ENCODE data around the gene EXOC3L2. TPM values are rescaled to one million over a fixed set of nuclear protein-coding genes. Genes with fewer than 3 reads are reported as not detected.

EXOC3L2 gene
- total RNA-seq, 2 experiments from 2014 or later, result not detected

GRCh38 chr19:45171211-45171623 is 74.0 kb downstream of the EXOC3L2 start:
- H3K9me3 Mint-ChIP-seq, result no peaks in the 10 kb centered on the region
- CTCF ChIA-PET, result interaction anchor here (0.8 kb wide), 1 partner anchor 111 kb away, joined by 3 read pairs; no protein-coding TSS in a partner anchor
- peak; percentile 91 for ATAC-seq
- H3K36me3 Mint-ChIP-seq (ENCODE audit: low read depth), result no peaks in the 10 kb centered on the region
- H3K27me3 Mint-ChIP-seq, result no peaks in the 10 kb centered on the region
- peak overlapping the region; percentile 32 for H3K4me3 Mint-ChIP-seq
- peaks cover 32% of the 10 kb centered on the region for H3K4me1 Mint-ChIP-seq (ENCODE audit: low read depth)
- intact Hi-C loops (cut with micrococcal nuclease), result no loop called here
- no peak for TF ChIP-seq CTCF (IDR thresholded peaks at IDR 0.05)
- peak overlapping the region; percentile 90 for H3K27ac Mint-ChIP-seq
- POLR2A ChIA-PET, result interaction anchor here (0.6 to 1.2 kb wide), 3 partner anchors 9 to 1561 kb away, joined by 3 read pairs; partner anchors contain the start of gene GEMIN7
- DNase-seq, result peak; percentile 73

GRCh38 chr19:45170146-45171106 is 74.8 kb downstream of the EXOC3L2 start:
- Mint-ChIP-seq H3K9me3 (no peaks in the 10 kb centered on the region), H3K27me3 (no peaks in the 10 kb centered on the region), H3K4me1 (ENCODE audit: low read depth) (peaks cover 31% of the 10 kb centered on the region), H3K27ac (peak overlapping the region; percentile 90), H3K4me3 (no peak overlapping the region), H3K36me3 (ENCODE audit: low read depth) (no peaks in the 10 kb centered on the region)
- ChIA-PET CTCF (interaction anchor here (1.3 to 1.6 kb wide), 2 partner anchors 8 to 45 kb away, joined by 3 to 4 read pairs; partner anchors contain the start of genes BLOC1S3 and TRAPPC6A), POLR2A (interaction anchor here (0.6 to 1.2 kb wide), 3 partner anchors 8 to 1561 kb away, joined by 3 to 5 read pairs (median 3); partner anchors contain the start of genes BLOC1S3 and TRAPPC6A)
- ATAC-seq (no peak), DNase-seq (no peak)
- TF ChIP-seq CTCF (IDR thresholded peaks at IDR 0.05), result no peak
- intact Hi-C loops (cut with micrococcal nuclease), result no loop called here

GRCh38 chr19:45169602-45170001 is 75.6 kb downstream of the EXOC3L2 start:
- no peaks in the 10 kb centered on the region for H3K9me3 Mint-ChIP-seq
- intact Hi-C loops (cut with micrococcal nuclease), result no loop called here
- TF ChIP-seq CTCF (IDR thresholded peaks at IDR 0.05), result no peak
- ATAC-seq (no peak), DNase-seq (no peak)
- ChIA-PET POLR2A (interaction anchor here (1.1 kb wide), 1 partner anchor 9 kb away, joined by 5 read pairs; the partner anchor contains the start of genes BLOC1S3 and TRAPPC6A), CTCF (interaction anchor here (1.3 to 1.6 kb wide), 2 partner anchors 9 to 44 kb away, joined by 3 to 4 read pairs; partner anchors contain the start of genes BLOC1S3 and TRAPPC6A)
- H3K27ac Mint-ChIP-seq, result peak overlapping the region; percentile 49
- no peak overlapping the region for H3K4me3 Mint-ChIP-seq
- no peaks in the 10 kb centered on the region for H3K27me3 Mint-ChIP-seq
- no peaks in the 10 kb centered on the region for H3K36me3 Mint-ChIP-seq (ENCODE audit: low read depth)
- peaks cover 31% of the 10 kb centered on the region for H3K4me1 Mint-ChIP-seq (ENCODE audit: low read depth)

- H3K36me3 Mint-ChIP-seq (ENCODE audit: low read depth), result no peaks in the 10 kb centered on the region
- ChIA-PET CTCF (interaction anchor here (1.3 kb wide), 1 partner anchor 9 kb away, joined by 3 read pairs; the partner anchor contains the start of genes BLOC1S3 and TRAPPC6A), POLR2A (no interaction called here)
- H3K27ac Mint-ChIP-seq, result no peak overlapping the region
- no peaks in the 10 kb centered on the region for H3K27me3 Mint-ChIP-seq
- DNase-seq, result no peak
- TF ChIP-seq CTCF (IDR thresholded peaks at IDR 0.05), result no peak
- H3K9me3 Mint-ChIP-seq, result no peaks in the 10 kb centered on the region
- no peak for ATAC-seq
- peaks cover 34% of the 10 kb centered on the region for H3K4me1 Mint-ChIP-seq (ENCODE audit: low read depth)
- H3K4me3 Mint-ChIP-seq, result no peak overlapping the region
- intact Hi-C loops (cut with micrococcal nuclease), result no loop called here
Observed at GRCh38 chr19:45168767-45169351, 76.3 kb downstream of the EXOC3L2 start.
